EH (cell line): ENCODE results near the gene MOGAT3.

ENCODE experiments used
- DNase-seq: peaks from one replicate; pipeline ENCODE4 v3.0.0-alpha.2; 2015; ENCODE audit warnings: low read depth

Gene MOGAT3

GRCh38 chr7:101160910-101161309, 39.9 kb downstream of the MOGAT3 start:
- DNase-seq, result no peak

DNA sequence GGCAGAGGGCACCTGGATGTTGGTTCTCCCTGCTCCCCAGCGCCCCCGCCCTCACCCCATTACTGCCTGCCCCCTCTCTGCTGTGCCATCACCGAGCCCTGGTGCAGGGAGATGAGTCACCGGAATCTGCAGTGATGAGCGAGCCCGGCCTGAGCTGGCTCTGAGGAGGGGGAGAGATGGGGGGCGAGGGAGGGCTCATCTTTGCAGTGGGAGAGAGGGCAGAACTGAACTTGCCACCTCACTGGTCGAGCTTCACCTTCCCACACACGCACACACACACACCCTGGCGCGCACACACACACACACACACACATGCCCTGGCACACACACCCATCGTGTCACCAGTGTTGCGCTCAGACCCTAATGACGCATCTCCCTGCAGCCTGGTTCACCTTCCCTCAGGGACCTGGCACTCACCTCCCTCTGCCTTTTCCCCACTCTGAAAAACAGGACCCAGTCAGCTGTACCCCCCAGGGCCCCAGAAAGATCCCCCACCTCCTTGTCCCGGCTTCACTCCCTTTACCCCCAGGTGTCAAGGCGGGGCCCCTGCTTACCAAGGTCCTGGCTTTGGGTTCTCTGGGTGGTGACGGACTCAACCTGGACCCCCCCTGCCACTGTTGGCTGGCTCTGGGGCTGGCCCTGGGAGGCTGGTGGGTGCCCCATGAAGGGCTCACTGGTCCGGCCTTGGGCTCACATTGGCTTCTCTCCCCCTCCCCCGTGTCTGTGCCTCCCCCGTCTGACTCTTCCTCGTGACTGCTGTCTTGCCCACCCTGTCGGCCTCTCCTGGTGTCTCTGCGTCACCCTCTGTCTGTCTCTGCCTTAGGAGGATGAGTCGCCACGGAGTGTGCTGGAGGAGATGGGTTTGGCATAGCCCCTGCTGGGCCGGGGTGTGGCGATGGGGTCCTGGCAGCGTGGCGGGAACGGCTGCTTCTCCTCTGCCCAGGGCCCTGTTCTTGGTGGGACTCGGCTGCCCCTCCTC, 40.9 kb downstream of the MOGAT3 start:
- peak; percentile 55 for DNase-seq

DNA sequence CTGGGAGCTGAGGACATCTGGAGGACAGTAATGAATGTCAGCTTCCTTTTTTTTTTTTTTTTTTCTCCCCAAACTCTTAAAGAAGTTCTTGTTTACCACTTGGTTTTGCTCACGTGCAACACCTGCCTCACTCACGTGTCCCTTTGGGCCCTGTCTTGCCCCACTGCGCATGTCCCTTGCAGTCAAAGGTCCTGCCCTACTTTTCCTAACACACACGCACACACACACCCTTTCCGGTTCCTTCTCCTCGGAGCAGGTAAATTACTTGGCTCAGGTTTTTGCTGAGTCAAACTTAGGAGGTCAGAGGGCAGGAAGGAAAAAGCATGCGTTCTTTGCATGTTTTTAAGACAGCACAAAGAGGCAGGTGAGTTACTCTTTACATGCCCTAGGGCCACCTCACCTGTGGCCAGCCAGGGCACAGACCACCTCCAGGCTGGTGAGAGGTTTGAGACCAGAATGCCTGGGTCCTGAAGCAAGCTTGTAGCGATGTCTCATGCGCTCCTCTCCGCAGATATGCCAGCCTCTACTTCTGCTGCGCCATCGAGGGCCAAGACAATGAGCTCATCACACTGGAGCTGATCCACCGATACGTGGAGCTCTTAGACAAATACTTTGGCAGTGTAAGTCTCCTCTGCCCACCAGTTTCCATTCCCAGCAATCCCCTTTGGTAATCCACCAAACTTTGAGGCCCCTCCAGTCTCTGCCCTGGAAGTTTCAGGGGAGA, 43.8 kb downstream of the MOGAT3 start:
- DNase-seq, result no peak

DNA sequence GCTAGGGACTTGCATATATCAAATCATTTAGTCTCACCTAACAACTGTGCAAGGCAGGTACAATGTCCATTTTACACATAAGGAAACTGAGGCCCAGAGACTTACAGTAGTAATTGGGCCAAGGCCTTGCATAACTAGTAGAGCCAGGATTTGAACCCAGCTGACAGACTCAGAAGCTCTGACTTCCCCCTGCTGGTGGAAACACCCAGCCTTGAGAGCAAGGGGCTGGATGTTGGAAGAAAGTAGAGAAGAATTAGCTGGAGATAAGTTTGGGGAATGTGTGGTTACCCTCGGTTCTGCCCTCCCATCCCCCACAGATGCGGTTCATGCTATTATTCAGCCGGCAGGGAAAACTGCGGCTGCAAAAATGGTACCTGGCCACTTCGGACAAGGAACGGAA, 44.6 kb downstream of the MOGAT3 start:
- no peak for DNase-seq

DNA sequence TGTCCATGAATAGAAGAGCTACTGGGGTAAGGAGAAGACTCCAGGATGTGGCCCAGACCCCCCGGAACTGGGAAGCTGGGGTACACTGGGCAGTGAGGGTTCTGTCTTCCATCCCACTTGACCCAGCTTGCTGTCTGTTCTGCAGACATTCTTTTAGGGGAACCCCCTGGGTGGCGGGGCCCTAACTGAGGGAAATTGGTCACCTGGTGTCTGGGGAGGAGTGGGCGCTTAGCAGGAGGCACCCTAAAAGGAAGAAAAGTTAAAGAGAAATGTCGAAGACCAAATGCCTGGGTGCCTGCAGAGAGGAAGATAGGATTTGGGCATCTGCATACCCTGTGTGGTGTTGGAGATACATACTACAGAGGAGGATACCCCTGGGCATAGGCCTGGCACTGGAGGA, 45.5 kb downstream of the MOGAT3 start:
- DNase-seq, result no peak

DNA sequence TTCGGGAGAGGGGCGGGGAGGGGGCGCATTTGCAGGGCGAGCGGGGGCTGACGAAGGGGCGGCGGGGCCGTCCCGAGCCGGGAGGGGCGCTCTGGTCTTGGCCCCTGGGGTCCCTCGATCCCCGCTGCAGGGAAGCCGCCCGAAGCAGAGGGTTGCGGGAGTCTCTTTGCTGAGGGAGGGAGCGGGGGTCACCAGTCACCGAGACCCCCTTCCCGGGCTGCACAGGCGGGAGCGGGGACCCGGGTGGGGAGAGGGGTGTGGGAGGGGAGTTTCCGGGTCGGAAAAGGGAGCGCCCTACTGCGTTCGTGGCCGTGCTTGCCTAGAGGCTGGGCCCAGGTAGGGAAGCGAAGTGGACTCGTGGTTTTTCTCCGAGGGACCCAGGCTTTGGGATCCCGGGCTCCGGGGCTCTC, 46.1 kb downstream of the MOGAT3 start:
- DNase-seq, result no peak

DNA sequence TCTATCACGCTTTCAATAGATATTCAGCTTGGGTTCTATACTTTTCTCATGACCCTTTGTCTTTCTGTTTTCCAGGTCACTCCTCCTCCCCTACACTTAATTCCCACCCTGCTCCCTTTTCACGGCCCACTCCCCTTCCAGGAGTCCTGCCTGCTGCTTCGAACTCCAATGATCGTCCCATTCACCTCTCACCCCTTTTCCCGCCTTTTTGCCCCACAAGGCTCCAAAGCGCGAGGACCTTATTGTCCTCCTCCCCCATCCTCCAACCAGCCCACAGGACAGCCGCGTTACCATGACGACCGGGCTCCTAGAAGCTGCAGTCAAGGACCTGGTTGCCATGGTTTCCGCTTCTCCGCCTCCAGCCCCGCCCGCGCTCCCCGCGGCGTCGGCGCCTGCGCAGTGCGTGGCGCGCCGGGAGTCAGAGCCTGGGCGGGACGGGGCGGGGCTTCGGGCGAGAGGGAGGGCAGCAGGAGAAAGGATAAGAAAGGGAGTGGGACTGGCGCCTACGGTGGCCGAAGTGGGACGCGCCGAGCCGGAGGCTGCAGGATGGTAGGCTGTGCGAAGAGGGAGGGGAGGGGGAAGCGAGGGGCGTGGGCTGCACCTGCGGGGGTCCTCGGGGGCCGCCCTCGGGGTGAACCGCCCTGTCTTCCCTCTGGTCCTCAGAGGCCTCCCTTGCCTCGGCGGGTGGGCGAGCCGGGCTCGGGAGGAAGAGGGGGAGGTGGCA, 46.7 kb downstream of the MOGAT3 start, which contains the start of gene AP1S1:
Gene AP1S1 (plus strand): TSS at position 508 of the 724 bp plus-strand sequence. CDS start 39 bp downstream, at position 547.
- DNase-seq, result peak; percentile 93

DNA sequence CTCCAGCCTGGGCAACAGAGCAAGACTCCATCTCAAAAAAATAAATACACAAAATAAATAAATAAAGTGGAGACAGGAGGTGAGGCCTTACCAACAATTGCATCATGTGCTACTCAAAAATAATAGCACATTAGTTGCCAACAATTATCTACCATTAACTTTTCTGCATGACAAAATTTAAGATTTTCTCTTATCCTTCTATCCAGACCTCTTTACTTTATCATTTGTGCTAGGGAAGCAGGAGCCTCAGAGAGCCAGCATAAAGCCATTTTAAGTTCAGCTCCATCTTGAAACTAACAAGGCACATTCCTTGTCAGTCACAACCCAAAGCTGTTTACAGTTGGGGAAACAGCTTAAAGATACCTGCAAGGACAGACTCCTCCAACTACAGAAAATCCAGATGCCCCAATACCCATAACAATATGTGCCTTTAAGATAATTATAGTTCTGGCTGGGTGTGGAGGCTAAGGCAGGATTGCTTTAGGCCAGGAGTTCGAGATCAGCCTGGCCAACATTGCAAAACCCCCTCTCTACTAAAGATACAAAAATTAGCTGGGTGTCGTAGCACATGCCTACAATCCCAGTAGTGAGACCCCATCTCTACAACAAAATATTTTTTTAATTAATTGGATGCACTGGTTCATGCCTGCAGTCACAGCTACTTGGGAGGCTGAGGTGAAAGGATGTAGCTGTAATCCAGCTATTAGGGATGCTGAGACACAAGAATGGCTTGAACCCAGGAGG, 48.8 kb downstream of the MOGAT3 start:
- DNase-seq, result no peak
